HG02885 (cell line): ENCODE measurements around the gene TTC23L.
A peak's percentile ranks its signal among the peaks of the same experiment; 100 is the strongest.

Source experiments
- ATAC-seq: cut with Tn5 transposase; IDR thresholded peaks from one replicate; pipeline ENCODE4 v1.9.1; 2021; ENCODE audit warnings: mild to moderate bottlenecking; ENCODE audit not compliant: unreplicated experiment, poor library complexity

The TTC23L gene

DNA sequence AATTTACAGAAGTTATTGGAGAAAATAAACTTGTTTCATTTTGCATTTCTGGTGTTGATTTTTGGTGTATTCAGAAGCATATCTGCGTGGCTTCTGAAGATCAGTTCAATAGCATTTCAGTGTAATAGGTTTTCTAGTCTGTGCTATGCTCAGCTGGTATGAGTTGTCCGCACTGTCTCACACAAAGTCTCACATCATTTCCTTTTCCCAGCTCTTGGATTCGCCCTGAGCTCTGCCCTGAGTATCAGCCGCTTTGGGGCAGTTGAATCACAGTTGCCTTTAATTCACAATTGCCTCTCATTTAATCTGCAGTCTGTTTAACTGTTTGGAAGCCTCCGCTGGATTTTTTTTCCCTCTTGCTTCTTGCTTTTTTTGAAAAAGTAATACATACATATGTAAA, 6.4 kb upstream of the TTC23L start:
- ATAC-seq, result no peak

DNA sequence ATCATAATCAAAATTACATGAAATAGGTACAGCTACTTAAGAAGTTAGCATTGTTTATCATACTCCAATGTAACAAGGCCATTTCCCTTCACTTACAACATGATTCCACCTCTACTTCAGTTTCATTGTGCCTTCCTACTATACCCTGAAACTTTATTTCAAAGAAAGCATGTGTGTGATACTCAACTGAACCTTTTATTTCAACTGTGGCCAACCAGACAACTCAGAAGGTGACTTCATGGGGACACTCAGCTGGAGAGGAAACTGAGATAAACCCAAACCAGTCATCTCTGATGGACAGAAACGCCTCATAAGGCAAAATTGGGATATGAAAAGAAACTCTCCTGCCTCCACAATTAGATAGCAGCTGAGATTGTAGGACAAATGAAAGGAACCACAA, 5.9 kb upstream of the TTC23L start:
- ATAC-seq, result no peak

GRCh38 chr5:34833976-34834793, 4.8 kb upstream of the TTC23L start:
- ATAC-seq, result no peak

GRCh38 chr5:34834794-34835089, 4.2 kb upstream of the TTC23L start:
- no peak for ATAC-seq

- ATAC-seq, result no peak
Measured at GRCh38 chr5:34835664-34836063, 3.3 kb upstream of the TTC23L start.

- no peak for ATAC-seq
Measured at GRCh38 chr5:34841816-34842215, 2.9 kb downstream of the TTC23L start.

GRCh38 chr5:34842554-34842953, 3.6 kb downstream of the TTC23L start:
- ATAC-seq, result no peak

GRCh38 chr5:34843497-34843896, 4.5 kb downstream of the TTC23L start:
- ATAC-seq, result no peak

DNA sequence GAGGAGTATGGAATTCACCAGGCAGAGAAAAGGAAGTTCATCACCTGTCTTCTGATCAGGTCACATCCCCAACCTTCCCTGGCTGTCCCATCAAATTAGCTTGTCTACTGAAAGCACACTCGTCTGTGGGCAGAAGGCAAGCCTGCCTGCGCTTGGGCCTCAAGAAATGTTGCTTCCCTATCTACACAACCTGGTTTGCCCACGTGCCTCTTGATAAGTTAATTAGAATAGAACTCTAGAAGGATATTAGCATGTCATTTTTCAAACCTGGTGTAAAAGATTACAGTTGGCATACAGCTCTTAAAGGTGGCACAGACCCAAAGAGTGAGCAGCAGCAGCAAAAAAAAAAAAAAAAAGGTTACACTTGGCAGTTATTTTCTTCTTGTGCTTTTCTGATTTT, 5.1 kb downstream of the TTC23L start:
- no peak for ATAC-seq

DNA sequence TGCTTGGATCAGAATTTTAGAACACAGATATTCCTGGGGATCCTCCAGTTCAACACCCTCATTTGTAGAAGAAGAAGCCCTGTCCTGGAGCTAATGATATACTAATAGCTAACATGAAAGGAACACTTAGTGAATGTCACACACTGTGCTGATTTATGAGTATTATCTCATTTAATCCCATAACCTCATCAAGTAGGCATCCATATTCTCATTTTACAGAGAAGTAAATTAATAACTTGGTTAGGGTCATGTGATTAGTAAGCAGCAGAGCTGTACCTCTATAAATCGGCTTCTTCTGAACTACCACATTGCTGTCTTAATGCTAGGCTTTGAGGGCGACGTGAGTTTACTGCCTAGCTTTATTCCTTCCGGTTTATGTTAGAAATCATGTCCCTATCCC, 6.0 kb downstream of the TTC23L start:
- ATAC-seq, result no peak

DNA sequence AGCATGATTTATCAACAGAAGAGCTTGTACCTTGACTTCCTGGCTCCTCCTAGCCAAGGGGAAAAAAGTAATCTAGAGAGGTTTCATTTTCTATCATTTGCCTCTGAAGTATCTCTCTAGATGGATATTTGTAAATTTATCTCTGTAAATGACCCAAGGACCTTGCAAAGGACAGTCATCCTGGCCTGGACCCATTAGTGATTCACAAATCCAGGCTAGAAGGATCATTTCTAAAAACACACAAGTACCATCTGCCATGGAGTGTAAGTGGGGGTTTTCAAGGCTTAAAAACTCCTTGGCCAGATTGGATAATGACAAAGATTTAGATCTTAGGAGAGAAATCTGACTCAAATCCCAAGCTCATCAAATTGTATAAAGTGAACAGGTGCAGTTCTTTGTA, 8.1 kb downstream of the TTC23L start:
- ATAC-seq, result no peak

DNA sequence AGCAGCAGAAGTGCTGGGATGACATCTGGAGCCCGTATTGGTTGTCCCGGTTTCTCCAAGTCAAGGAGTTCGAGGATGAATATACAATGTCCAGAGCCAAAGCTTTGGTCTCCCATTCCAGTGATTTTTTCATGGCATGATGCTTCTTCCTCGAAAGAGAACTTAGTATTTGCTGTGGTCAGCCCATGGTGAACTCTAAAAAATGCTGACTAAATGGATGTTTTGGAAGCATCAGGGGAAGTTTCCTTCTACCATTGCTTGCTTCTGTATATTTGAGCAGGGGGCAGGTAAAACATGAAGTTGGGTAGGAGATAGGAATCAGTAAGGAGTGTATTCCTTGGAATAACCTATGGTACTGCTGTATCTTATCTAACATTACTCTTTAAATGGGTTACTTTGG, 8.6 kb downstream of the TTC23L start:
- ATAC-seq, result no peak

- no peak for ATAC-seq
Measured at GRCh38 chr5:34848230-34848629, 9.3 kb downstream of the TTC23L start.

GRCh38 chr5:34849253-34849652, 10.3 kb downstream of the TTC23L start:
- no peak for ATAC-seq

DNA sequence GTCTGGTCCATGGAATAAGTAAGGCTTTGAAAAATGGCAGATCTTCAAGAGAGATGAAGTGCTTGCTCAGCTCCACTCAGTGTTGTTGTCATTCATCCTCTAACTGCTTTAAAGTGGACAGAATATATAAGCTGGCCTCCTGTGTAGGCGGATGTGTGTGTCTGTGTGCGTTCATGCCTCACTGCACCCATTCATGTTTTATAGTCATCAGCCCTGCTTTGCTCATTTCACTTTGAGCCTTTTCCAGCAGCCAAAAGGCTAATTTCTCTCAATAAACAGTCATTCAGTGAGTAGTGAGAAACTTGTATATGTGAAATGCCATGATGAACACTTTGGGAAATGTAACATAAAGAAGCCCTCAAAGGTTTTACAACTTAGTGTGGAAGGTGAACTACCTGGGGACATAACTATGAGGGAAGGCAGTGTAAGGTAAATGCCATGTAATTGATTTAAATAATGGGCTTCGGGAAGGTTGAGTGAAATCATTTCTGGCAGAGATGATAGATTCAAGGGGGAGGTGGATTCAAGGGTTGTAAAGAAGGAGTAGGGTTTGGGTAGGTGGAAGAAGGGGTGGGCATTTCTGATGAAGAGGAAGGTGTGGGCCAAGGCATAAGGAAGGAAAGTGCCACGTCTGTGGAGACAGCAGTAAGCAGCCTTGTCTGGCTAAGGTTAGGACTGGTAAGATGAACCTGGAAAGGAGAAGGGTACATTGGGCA, 15.7 kb downstream of the TTC23L start:
- ATAC-seq, result peak; percentile 100

DNA sequence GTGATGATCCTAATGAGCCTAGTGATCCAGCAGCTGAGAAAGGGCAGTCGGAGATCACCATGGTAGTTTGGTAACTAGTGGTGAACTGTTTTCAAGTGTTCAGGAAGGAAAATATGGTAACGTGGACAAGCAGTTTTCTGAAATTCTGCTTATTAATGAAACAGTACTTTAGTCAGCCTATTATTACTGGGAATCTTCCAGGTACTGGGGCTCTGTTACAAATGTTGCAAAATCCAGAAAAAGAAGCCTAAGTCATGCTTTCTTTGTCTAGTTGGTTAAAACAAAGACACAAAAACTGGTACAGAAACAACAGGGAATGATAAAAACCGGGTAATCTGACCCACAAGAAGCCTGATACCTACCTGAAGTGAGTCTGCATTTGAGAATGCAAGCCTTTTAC, 18.2 kb downstream of the TTC23L start:
- ATAC-seq, result no peak

GRCh38 chr5:34857894-34858293, 18.9 kb downstream of the TTC23L start:
- ATAC-seq, result no peak

GRCh38 chr5:34858790-34859189, 19.8 kb downstream of the TTC23L start:
- no peak for ATAC-seq

DNA sequence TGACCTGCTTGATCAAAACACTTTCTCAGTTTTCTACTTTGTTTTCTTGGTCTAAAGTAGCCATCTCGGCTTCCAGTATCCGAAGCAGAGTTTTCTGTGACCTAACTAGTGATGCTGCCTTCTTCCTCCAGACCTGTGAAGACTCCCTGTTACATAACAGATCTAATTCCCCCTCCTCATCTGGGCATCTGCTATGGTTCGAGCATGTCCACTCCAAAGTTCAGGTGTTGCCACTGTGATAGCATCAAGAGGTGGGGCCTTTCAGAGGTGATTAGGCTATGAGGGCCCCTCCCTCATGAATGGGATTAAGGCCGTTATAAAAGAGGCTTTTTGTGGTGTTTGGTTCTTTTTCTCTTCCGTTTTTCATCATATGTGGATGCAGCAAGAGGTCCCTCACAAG, 20.3 kb downstream of the TTC23L start:
- no peak for ATAC-seq

DNA sequence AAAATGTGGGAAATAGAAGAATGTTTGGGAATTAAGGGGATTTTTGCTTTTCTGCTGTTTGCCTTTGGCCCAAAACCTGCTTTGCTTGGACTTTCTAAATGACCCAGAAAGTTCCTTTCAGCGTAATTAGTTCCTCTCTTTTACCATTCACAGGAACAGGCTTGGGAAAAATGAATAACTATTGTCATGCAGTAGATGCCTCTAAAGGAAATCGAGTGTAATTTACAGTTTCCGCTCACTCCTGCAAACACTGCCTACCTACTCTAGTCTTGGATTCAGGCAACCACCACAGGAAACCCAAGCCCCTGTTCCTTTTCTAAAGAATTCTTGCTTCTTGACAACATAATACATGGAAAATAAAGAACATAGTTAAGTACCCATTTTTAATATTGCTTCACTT, 25.0 kb downstream of the TTC23L start:
- no peak for ATAC-seq

DNA sequence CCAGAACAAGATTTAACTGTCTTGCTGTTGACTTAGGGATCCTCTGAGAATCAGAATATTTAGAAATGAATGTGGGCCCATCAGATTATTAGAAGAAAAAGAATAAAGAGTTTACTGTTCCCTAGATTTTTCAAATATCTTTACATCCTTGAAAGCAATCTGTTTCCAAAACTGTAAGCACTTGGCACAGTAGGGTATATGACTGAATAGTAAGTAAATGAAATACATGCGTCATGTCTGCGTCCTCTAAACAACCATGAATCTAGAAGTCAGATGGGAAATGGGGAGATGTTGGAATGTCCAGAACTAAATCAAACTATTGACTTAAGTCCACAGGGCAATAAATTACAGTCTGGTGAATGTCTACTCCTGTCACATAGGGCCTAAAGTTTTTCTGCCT, 26.1 kb downstream of the TTC23L start:
- no peak for ATAC-seq

DNA sequence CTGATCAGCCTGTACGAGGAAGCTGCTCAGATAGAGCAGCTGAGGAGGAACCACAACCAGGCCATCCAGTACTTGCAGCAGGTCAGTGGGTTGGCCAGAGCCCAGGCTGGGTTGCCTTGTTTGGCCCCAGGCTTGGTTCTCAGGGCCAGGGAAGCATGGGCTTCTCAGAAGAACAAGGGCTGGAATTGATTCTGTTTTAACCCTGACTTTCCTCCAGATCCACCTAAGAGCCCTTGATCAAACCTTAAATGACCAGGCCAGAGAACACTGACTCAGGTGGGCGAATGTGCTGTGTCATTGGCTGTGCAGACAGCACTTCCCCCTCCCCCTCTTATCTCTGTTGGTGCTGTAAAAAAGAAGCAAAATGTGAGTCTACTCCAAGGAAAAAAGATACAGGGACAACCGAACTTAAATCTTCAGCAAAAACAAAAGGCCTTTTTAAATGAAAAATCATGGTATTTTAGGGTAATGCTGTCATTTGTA, 28.1 kb downstream of the TTC23L start:
- no peak for ATAC-seq
